GM19438 (cell line): ENCODE measurements around the gene NEK6.

Experiments used
- ATAC-seq: cut with Tn5 transposase; IDR thresholded peaks from one replicate; pipeline ENCODE4 v1.9.1; 2021; ENCODE audit warnings: low read depth; ENCODE audit not compliant: unreplicated experiment

Gene NEK6

GRCh38 chr9:124364141-124364540, 106.4 kb downstream of the NEK6 start:
- ATAC-seq = no peak

GRCh38 chr9:124365036-124365435, 107.3 kb downstream of the NEK6 start:
- ATAC-seq = no peak

- ATAC-seq = no peak
These were observed 108.9 kb downstream of the NEK6 start for GRCh38 chr9:124366476-124367220.

GRCh38 chr9:124368692-124369091, 110.9 kb downstream of the NEK6 start:
- ATAC-seq = no peak

GRCh38 chr9:124369231-124369797, 111.6 kb downstream of the NEK6 start:
- no peak for ATAC-seq

- no peak for ATAC-seq
These were observed 113.3 kb downstream of the NEK6 start for GRCh38 chr9:124370896-124371582.

- no peak for ATAC-seq
These were observed 114.3 kb downstream of the NEK6 start for GRCh38 chr9:124372038-124372437.

GRCh38 chr9:124373386-124373785, 115.6 kb downstream of the NEK6 start:
- no peak for ATAC-seq

GRCh38 chr9:124373851-124374250, 116.1 kb downstream of the NEK6 start:
- no peak for ATAC-seq

- ATAC-seq = no peak
These were observed 118.0 kb downstream of the NEK6 start for GRCh38 chr9:124375726-124376125.

GRCh38 chr9:124376329-124376728, 118.6 kb downstream of the NEK6 start:
- no peak for ATAC-seq

GRCh38 chr9:124377551-124378406, 120.0 kb downstream of the NEK6 start:
- ATAC-seq = no peak

GRCh38 chr9:124381170-124381945, 123.6 kb downstream of the NEK6 start:
- ATAC-seq = no peak

- ATAC-seq = no peak
These were observed 126.5 kb downstream of the NEK6 start for GRCh38 chr9:124384210-124384609.

- no peak for ATAC-seq
These were observed 127.1 kb downstream of the NEK6 start for GRCh38 chr9:124384846-124385245.

- no peak for ATAC-seq
These were observed 127.9 kb downstream of the NEK6 start for GRCh38 chr9:124385623-124386022.

GRCh38 chr9:124386201-124386600, 128.5 kb downstream of the NEK6 start:
- no peak for ATAC-seq

GRCh38 chr9:124388275-124389048, 130.7 kb downstream of the NEK6 start:
- no peak for ATAC-seq

GRCh38 chr9:124389146-124389939, 131.6 kb downstream of the NEK6 start:
- ATAC-seq = no peak
